GM12801 (cell line): ENCODE data around the gene PIPOX.

Experiments
- TF ChIP-seq, protein P1 (sequence below): IDR thresholded peaks from one replicate; pipeline ENCODE4 v1.5.1; 2011; ENCODE audit warnings: control low read depth; ENCODE audit not compliant: insufficient read length; ENCODE audit errors: extremely low read depth

The PIPOX gene

DNA sequence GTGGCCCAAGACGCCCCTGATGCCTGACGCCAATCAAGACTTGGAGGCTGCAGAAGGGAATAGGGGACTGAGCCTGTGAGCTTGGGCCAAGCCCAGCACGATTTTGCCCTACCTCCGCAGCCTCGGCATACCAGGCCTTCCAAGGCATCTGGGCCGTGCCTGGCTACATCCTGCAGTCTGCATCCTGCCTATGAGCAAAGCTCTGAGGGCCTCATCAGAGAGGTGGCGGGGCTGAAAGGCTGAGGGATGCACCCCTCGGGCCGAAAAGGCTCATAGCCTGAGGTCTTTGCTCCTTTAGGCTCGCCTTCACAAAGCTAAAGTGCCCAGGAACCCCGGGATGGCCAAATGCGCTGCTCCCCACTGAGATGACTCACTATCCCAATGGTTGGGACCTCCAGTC is 39.7 kb upstream of the PIPOX start:
- TF ChIP-seq, protein P1, sequence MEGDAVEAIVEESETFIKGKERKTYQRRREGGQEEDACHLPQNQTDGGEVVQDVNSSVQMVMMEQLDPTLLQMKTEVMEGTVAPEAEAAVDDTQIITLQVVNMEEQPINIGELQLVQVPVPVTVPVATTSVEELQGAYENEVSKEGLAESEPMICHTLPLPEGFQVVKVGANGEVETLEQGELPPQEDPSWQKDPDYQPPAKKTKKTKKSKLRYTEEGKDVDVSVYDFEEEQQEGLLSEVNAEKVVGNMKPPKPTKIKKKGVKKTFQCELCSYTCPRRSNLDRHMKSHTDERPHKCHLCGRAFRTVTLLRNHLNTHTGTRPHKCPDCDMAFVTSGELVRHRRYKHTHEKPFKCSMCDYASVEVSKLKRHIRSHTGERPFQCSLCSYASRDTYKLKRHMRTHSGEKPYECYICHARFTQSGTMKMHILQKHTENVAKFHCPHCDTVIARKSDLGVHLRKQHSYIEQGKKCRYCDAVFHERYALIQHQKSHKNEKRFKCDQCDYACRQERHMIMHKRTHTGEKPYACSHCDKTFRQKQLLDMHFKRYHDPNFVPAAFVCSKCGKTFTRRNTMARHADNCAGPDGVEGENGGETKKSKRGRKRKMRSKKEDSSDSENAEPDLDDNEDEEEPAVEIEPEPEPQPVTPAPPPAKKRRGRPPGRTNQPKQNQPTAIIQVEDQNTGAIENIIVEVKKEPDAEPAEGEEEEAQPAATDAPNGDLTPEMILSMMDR, result no peak

DNA sequence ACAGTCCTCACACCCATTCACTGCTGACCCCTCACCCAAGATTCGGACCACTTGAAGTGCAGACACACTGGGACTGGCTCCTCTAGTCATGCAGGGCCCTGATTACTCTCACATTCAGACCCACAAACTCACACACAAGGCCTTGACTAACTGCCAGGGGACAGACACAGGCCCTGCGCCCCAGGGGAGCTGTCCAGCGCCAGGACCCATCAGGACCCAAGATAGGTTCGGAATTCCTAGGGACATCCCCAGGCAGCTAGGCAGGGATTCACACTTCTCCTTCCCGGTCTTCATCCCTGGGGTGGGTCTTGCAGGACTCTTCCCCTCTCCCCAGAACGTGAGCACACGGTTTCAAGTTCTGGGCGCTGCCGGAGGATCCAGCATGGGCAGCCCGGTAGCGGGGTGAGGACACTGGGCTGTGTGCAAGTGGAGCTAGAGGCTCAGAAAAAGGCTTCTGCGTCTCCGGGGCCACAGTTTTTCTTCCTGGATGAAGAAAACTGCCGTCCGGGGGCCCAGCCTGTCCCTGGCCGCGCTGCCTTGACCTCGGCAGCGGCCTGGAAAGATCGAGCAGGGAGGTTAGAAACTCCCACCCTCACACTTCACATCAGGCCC is 38.8 kb upstream of the PIPOX start:
- TF ChIP-seq, protein P1, result no peak

DNA sequence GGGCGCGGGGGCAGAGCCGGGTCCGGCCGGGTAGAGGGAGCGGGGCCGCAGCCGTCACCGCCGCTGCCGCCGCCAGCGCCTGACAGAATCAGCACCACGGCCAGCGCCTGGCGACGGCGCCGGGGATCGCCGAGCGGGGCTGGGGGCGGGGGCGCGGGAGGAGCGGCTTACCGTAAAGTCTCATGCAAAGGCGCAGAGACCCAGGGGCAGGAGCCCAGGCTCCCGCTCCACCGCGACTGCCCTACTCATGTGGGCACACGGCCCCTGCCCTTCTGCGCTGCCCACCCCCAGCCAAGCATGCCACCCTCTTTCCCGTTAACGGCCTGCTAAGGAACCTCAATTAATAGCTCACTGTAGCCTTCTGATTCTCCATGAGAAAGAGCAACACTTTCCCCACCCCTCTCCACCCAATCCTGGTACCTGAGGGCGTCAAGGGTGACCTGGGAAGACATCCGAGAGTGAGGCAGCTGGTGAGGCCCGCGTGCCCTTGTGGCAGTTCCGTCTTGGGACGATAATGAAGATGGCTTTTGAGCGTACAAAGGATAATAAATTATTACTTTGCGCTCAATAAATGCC is 36.9 kb upstream of the PIPOX start, which contains the start of gene SEZ6:
Gene SEZ6 (minus strand): TSS at position 98 of the 576 bp plus-strand sequence. CDS start 164 bp downstream, outside the sequence.
- TF ChIP-seq, protein P1, result no peak

DNA sequence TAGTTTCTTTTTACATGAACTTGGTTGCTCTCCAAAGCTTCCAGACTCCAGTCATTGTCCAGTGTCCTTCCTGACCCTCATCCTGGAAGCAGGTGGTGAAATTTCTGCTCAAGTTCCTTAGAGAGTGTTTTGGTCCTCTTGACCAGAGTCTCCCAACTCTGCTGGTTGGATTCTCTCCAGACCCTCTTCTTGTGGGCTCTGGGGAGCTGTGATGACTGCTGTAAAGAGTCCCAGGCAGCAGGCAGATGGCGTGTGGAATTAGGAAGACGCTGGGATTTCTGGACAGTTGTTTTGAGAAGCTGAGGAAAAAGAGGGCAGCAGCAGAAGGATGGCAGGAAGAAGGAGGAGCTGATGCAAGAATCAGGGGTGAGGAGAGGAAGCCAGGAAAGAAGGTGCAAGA is 35.5 kb upstream of the PIPOX start:
- TF ChIP-seq, protein P1, result no peak

DNA sequence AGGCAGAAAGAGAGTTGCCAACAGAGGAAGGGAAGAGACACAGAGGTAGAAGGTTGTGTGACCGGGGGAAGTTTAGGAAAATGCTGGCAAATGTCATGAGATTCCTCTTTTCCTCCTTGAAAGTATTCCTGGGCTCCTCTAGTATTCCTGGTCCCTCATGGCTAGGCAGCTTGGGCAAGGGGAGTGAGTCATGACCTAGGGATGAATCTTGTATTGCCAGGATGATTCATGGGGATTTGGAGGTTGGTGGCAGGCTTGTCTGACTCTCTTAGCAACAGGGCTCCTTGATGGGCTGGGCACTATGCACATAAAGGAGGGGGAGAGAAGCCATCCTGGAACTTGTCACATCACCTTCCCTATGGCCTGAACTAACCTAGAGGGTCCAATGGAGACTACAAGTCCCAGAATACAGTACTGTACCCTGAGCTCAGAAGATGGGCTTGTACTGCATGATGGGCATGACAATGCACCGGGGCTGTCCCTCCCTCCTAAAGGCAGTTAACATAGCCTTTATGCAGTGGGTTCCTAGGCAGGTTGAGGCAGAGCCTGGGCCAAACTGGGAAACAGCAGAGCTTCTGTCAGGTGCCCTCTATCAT is 35.0 kb upstream of the PIPOX start:
- TF ChIP-seq, protein P1, result no peak

DNA sequence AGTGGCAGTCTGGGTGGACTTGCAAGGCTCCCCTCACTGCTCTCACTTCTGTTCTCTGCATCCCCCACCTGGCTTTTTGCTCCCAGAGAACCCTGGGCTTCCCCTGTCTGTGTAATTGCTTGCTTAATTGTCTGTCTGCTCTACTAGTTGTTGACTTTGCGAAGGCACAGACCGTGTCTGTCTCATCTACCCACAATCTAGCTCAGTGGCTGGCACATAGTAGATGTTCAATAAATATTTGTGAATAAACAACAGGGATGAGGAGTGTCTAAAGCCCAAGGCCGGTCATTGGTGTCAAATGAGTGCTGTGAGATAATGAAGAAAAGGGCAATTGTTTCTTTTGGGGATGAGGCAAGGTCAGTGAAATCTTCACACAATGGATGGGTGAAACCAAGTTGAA is 34.4 kb upstream of the PIPOX start:
- TF ChIP-seq, protein P1, result no peak

DNA sequence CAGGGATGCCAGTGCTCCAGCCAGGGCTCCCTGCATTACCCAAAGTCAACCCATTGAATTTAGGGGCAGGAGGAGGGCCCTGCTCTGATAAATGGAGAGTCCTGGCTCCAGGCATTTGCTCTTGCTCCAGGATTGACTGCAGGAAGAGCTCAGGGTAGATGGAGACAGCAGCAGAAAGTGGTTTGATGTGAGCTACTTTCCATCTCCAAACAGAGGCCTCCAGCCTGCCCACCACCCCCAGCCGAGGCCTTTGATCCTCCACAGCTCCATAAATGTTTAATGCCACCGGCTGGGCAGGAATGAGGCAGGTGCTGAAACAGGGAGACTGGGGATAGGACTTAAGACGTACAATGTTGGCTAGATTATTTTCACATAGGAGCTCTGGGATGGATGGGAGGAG is 32.8 kb upstream of the PIPOX start:
- TF ChIP-seq, protein P1, result no peak
